GM21526 (cell line): Measurements from ENCODE around the gene EGR4.
"Not testable (repeated sequence)": the region's sequence is repeated elsewhere in the genome, so short reads cannot be mapped to it uniquely, and the experiment has no call there.

Experiments
- ATAC-seq: cut with Tn5 transposase; IDR thresholded peaks from one replicate; pipeline ENCODE4 v1.9.1; 2021; ENCODE audit warnings: moderate library complexity; ENCODE audit not compliant: unreplicated experiment, low FRiP score

EGR4 gene

GRCh38 chr2:73265298-73266060 lies 27.9 kb downstream of the EGR4 start:
- ATAC-seq: no peak

GRCh38 chr2:73264783-73265182 lies 28.6 kb downstream of the EGR4 start:
- ATAC-seq: no peak

- no peak for ATAC-seq
These were observed 29.1 kb downstream of the EGR4 start for GRCh38 chr2:73264332-73264606.

GRCh38 chr2:73263540-73264331 lies 29.6 kb downstream of the EGR4 start:
- ATAC-seq: no peak

- not testable (repeated sequence) for ATAC-seq
These were observed 30.5 kb downstream of the EGR4 start for GRCh38 chr2:73262691-73263429.

- ATAC-seq: no peak
These were observed 31.2 kb downstream of the EGR4 start for GRCh38 chr2:73262108-73262651.

- ATAC-seq: no peak
These were observed 32.9 kb downstream of the EGR4 start for GRCh38 chr2:73260338-73260984.

- ATAC-seq: no peak
These were observed 33.5 kb downstream of the EGR4 start for GRCh38 chr2:73259704-73260337.

GRCh38 chr2:73259276-73259675 lies 34.1 kb downstream of the EGR4 start:
- ATAC-seq: no peak

- ATAC-seq: no peak
These were observed 34.5 kb downstream of the EGR4 start for GRCh38 chr2:73258913-73259215.

- ATAC-seq: no peak
These were observed 35.0 kb downstream of the EGR4 start for GRCh38 chr2:73258186-73258912.

GRCh38 chr2:73257425-73258125 lies 35.8 kb downstream of the EGR4 start:
- ATAC-seq: no peak

GRCh38 chr2:73257021-73257420 lies 36.3 kb downstream of the EGR4 start:
- ATAC-seq: no peak

- ATAC-seq: no peak
These were observed 36.8 kb downstream of the EGR4 start for GRCh38 chr2:73256618-73256922.

GRCh38 chr2:73255907-73256617 lies 37.3 kb downstream of the EGR4 start:
- ATAC-seq: no peak

- ATAC-seq: no peak
These were observed 38.2 kb downstream of the EGR4 start for GRCh38 chr2:73255007-73255644.

GRCh38 chr2:73254343-73255006 lies 38.9 kb downstream of the EGR4 start:
- no peak for ATAC-seq

GRCh38 chr2:73253901-73254300 lies 39.4 kb downstream of the EGR4 start:
- no peak for ATAC-seq
